ENCODE data around the gene MRPL11. TPM values are rescaled to one million over a fixed set of nuclear protein-coding genes. Genes with fewer than 3 reads are reported as not detected.

MRPL11 gene
- total and polyA plus RNA-seq, 2 experiments from 2014 or later = 36.7 to 76.6 TPM

- Histone ChIP-seq H3K79me2 (ENCODE audit: insufficient read depth) (peaks cover 14% of the 10 kb centered on the region), H3F3A (ENCODE audit: insufficient read depth) (no peaks in the 10 kb centered on the region), H3K4me3 (no peak overlapping the region), H3K9me3 (ENCODE audit: low read depth) (no peaks in the 10 kb centered on the region), H3K4me1 (ENCODE audit: insufficient read depth) (0 out of 2 replicates have a peak, but pooled peaks cover 8% of the 10 kb centered on the region), H3K9me2 (ENCODE audit: insufficient read depth) (no peaks in the 10 kb centered on the region), H3K36me3 (ENCODE audit: low read depth) (no peaks in the 10 kb centered on the region), H3K4me2 (ENCODE audit: unreplicated experiment) (no peak overlapping the region), H2AFZ (no peak overlapping the region), H3K27ac (no peak overlapping the region), H3K9ac (no peak overlapping the region), H3K27me3 (replicated peaks; ENCODE audit: insufficient read depth) (no peaks in the 10 kb centered on the region), H4K20me1 (ENCODE audit: insufficient read depth) (no peaks in the 10 kb centered on the region)
- 77 to 79% methylated on average over 9 to 10 of the region's 10 CpGs for WGBS, 2 experiments (ENCODE audit: low coverage in 1 of 2, low lambda C conversion rate in 2 of 2, missing lambda C conversion rate in 2 of 2)
- in situ Hi-C loops (cut with MboI) = no loop called here
- TF ChIP-seq EZH2 (IDR thresholded peaks at IDR 0.05; ENCODE audit: insufficient read depth, poor library complexity, severe bottlenecking) (no peak), EZH2phosphoT487 (IDR thresholded peaks at IDR 0.05; ENCODE audit: insufficient read depth, low read depth) (no peak)
- DNase-seq = no peak
Measured at GRCh38 chr11:66476173-66476840, 37.7 kb upstream of the MRPL11 start.

- Histone ChIP-seq H2AFZ (no peak overlapping the region), H3K9me3 (ENCODE audit: low read depth) (no peaks in the 10 kb centered on the region), H3K9ac (no peak overlapping the region), H3K4me2 (ENCODE audit: unreplicated experiment) (no peak overlapping the region), H3K36me3 (ENCODE audit: low read depth) (no peaks in the 10 kb centered on the region), H4K20me1 (ENCODE audit: insufficient read depth) (no peaks in the 10 kb centered on the region), H3K27ac (no peak overlapping the region), H3K27me3 (replicated peaks; ENCODE audit: insufficient read depth) (no peaks in the 10 kb centered on the region), H3K4me3 (no peak overlapping the region), H3K79me2 (ENCODE audit: insufficient read depth) (peaks cover 14% of the 10 kb centered on the region), H3F3A (ENCODE audit: insufficient read depth) (no peaks in the 10 kb centered on the region), H3K4me1 (ENCODE audit: insufficient read depth) (0 out of 2 replicates have a peak, but pooled peaks cover 8% of the 10 kb centered on the region), H3K9me2 (ENCODE audit: insufficient read depth) (no peaks in the 10 kb centered on the region)
- in situ Hi-C loops (cut with MboI) = no loop called here
- TF ChIP-seq EZH2phosphoT487 (IDR thresholded peaks at IDR 0.05; ENCODE audit: insufficient read depth, low read depth) (no peak), EZH2 (IDR thresholded peaks at IDR 0.05; ENCODE audit: insufficient read depth, poor library complexity, severe bottlenecking) (no peak)
- DNase-seq = no peak
- WGBS, 2 experiments (ENCODE audit: low coverage in 1 of 2, low lambda C conversion rate in 2 of 2, missing lambda C conversion rate in 2 of 2) = 93% methylated on average over 32 to 36 of the region's 44 CpGs
Measured at GRCh38 chr11:66475349-66476172, 36.9 kb upstream of the MRPL11 start.

GRCh38 chr11:66473608-66474515 is 35.2 kb upstream of the MRPL11 start:
- in situ Hi-C loops (cut with MboI) = no loop called here
- H3K4me2 ChIP-seq (ENCODE audit: unreplicated experiment) = no peak overlapping the region
- no peak overlapping the region for H2AFZ ChIP-seq
- 82 to 84% methylated on average over 19 to 20 of the region's 20 CpGs for WGBS, 2 experiments (ENCODE audit: low coverage in 1 of 2, low lambda C conversion rate in 2 of 2, missing lambda C conversion rate in 2 of 2)
- H3K4me3 ChIP-seq = no peak overlapping the region
- no peaks in the 10 kb centered on the region for H3K27me3 ChIP-seq (replicated peaks; ENCODE audit: insufficient read depth)
- no peak for TF ChIP-seq EZH2phosphoT487 (IDR thresholded peaks at IDR 0.05; ENCODE audit: insufficient read depth, low read depth)
- no peak for TF ChIP-seq EZH2 (IDR thresholded peaks at IDR 0.05; ENCODE audit: insufficient read depth, poor library complexity, severe bottlenecking)
- 0 out of 2 replicates have a peak, but pooled peaks cover 4% of the 10 kb centered on the region for H3K4me1 ChIP-seq (ENCODE audit: insufficient read depth)
- no peak overlapping the region for H3K9ac ChIP-seq
- H3K9me3 ChIP-seq (ENCODE audit: low read depth) = no peaks in the 10 kb centered on the region
- no peak overlapping the region for H3K27ac ChIP-seq
- no peaks in the 10 kb centered on the region for H3K36me3 ChIP-seq (ENCODE audit: low read depth)
- no peaks in the 10 kb centered on the region for H3K9me2 ChIP-seq (ENCODE audit: insufficient read depth)
- DNase-seq = no peak
- H3F3A ChIP-seq (ENCODE audit: insufficient read depth) = no peaks in the 10 kb centered on the region
- H4K20me1 ChIP-seq (ENCODE audit: insufficient read depth) = no peaks in the 10 kb centered on the region
- H3K79me2 ChIP-seq (ENCODE audit: insufficient read depth) = peaks cover 6% of the 10 kb centered on the region

- 81 to 83% methylated on average over 11 of the region's 11 CpGs for WGBS, 2 experiments (ENCODE audit: low coverage in 1 of 2, low lambda C conversion rate in 2 of 2, missing lambda C conversion rate in 2 of 2)
- H3K27ac ChIP-seq = no peak overlapping the region
- no peaks in the 10 kb centered on the region for H3K27me3 ChIP-seq (replicated peaks; ENCODE audit: insufficient read depth)
- in situ Hi-C loops (cut with MboI) = no loop called here
- no peak for TF ChIP-seq EZH2phosphoT487 (IDR thresholded peaks at IDR 0.05; ENCODE audit: insufficient read depth, low read depth)
- no peak for TF ChIP-seq EZH2 (IDR thresholded peaks at IDR 0.05; ENCODE audit: insufficient read depth, poor library complexity, severe bottlenecking)
- H3K4me1 ChIP-seq (ENCODE audit: insufficient read depth) = no peaks in the 10 kb centered on the region
- no peaks in the 10 kb centered on the region for H4K20me1 ChIP-seq (ENCODE audit: insufficient read depth)
- H3F3A ChIP-seq (ENCODE audit: insufficient read depth) = no peaks in the 10 kb centered on the region
- no peaks in the 10 kb centered on the region for H3K9me3 ChIP-seq (ENCODE audit: low read depth)
- no peak overlapping the region for H3K4me3 ChIP-seq
- H3K79me2 ChIP-seq (ENCODE audit: insufficient read depth) = no peaks in the 10 kb centered on the region
- H2AFZ ChIP-seq = no peak overlapping the region
- H3K36me3 ChIP-seq (ENCODE audit: low read depth) = no peaks in the 10 kb centered on the region
- no peaks in the 10 kb centered on the region for H3K9me2 ChIP-seq (ENCODE audit: insufficient read depth)
- H3K9ac ChIP-seq = no peak overlapping the region
- no peak overlapping the region for H3K4me2 ChIP-seq (ENCODE audit: unreplicated experiment)
- no peak for DNase-seq
Measured at GRCh38 chr11:66473167-66473566, 34.5 kb upstream of the MRPL11 start.
